AG04450 (cell line): ENCODE results near the gene SKP1. TPM values are rescaled to one million over a fixed set of nuclear protein-coding genes. Genes with fewer than 3 reads are reported as not detected.

Experiments
- CTCF ChIA-PET: fragments of 300-600, 350-600 bp; formaldehyde crosslinking; extraction: SDS; loops from one replicate; lab custom pipeline; 2022; ENCODE audit warnings: antibody characterized with exemption, inconsistent platforms; lab: Charles Lee
- POLR2A ChIA-PET: fragments of 350-600 bp; formaldehyde crosslinking; extraction: SDS; loops from one replicate; lab custom pipeline; 2021; ENCODE audit warnings: antibody characterized with exemption, inconsistent platforms; lab: Yijun Ruan, JAX
- DNase-seq: peaks from one replicate; pipeline ENCODE4 v3.0.0-alpha.2; 2011; ENCODE audit warnings: low read depth, low spot score
- H3K27ac ChIP-seq: one replicate; pipeline ENCODE4 v1.5.1; 2012; ENCODE audit warnings: low read depth, low read length, control low read depth
- H3K27me3 ChIP-seq: one replicate; pipeline ENCODE4 v1.6.0; 2012; ENCODE audit warnings: low read length; ENCODE audit not compliant: control insufficient read depth, insufficient read depth
- H3K4me3 ChIP-seq: 2 replicates; pipeline ENCODE4 v1.5.1; 2011; ENCODE audit warnings: mild to moderate bottlenecking, low read depth, low read length, control low read depth
- H3K9me3 ChIP-seq: 2 replicates; pipeline ENCODE4 v1.5.1; 2012; ENCODE audit warnings: low read length; ENCODE audit not compliant: control insufficient read depth, insufficient read depth
- polyA plus RNA-seq: library from polyadenylated mRNA; depleted of rRNA; stranded (reverse); fragments of >200 nt; gene quantifications from 2 replicates; pipeline ENCODE4 v1.2.3, GENCODE V29; 2011
- TF ChIP-seq, protein P1 (sequence below): IDR thresholded peaks from 2 replicates; pipeline ENCODE4 v1.5.1; 2011; ENCODE audit warnings: low read depth, low read length, control low read depth, inconsistent platforms

Gene SKP1
- polyA plus RNA-seq, 1 experiment, result 1,036 TPM

DNA sequence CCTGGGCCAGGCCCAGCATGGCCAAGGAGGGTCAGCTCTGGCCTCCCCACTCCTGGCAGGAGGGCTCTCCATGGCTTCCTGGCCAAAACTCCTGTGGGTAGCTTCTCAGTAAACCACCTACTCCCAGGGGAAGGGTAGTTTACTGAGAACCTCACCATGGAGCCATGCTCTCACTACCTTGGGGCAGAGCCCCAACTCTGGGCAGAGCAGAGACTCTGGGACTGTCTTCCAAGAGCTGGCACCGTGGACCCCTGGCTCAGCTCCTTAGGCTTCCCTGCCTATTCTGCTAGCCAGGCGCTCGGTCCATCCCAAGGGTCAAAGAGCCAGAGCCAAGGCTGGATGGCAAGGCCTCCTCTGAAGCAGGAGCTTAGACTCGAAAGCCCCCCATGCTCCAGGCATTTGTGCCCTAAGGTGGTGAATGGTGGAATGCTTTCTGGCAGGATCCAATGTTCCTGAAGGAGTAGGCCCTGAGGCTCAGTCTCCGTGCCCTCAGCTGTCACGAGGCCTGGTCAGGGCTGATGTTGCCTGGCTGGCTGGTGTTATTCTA lies 42.7 kb downstream of the SKP1 start:
- ChIA-PET CTCF (interaction anchor here (0.7 to 20.0 kb wide), 2 partner anchors 32 to 94 kb away, joined by 4 to 458 read pairs; no protein-coding TSS in a partner anchor), POLR2A (no interaction called here)
- no peaks in the 10 kb centered on the region for H3K27me3 ChIP-seq
- TF ChIP-seq, protein P1, sequence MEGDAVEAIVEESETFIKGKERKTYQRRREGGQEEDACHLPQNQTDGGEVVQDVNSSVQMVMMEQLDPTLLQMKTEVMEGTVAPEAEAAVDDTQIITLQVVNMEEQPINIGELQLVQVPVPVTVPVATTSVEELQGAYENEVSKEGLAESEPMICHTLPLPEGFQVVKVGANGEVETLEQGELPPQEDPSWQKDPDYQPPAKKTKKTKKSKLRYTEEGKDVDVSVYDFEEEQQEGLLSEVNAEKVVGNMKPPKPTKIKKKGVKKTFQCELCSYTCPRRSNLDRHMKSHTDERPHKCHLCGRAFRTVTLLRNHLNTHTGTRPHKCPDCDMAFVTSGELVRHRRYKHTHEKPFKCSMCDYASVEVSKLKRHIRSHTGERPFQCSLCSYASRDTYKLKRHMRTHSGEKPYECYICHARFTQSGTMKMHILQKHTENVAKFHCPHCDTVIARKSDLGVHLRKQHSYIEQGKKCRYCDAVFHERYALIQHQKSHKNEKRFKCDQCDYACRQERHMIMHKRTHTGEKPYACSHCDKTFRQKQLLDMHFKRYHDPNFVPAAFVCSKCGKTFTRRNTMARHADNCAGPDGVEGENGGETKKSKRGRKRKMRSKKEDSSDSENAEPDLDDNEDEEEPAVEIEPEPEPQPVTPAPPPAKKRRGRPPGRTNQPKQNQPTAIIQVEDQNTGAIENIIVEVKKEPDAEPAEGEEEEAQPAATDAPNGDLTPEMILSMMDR, result no peak
- no peak for DNase-seq
- no peak overlapping the region for H3K27ac ChIP-seq
- H3K4me3 ChIP-seq, result no peak overlapping the region
- H3K9me3 ChIP-seq, result no peaks in the 10 kb centered on the region

DNA sequence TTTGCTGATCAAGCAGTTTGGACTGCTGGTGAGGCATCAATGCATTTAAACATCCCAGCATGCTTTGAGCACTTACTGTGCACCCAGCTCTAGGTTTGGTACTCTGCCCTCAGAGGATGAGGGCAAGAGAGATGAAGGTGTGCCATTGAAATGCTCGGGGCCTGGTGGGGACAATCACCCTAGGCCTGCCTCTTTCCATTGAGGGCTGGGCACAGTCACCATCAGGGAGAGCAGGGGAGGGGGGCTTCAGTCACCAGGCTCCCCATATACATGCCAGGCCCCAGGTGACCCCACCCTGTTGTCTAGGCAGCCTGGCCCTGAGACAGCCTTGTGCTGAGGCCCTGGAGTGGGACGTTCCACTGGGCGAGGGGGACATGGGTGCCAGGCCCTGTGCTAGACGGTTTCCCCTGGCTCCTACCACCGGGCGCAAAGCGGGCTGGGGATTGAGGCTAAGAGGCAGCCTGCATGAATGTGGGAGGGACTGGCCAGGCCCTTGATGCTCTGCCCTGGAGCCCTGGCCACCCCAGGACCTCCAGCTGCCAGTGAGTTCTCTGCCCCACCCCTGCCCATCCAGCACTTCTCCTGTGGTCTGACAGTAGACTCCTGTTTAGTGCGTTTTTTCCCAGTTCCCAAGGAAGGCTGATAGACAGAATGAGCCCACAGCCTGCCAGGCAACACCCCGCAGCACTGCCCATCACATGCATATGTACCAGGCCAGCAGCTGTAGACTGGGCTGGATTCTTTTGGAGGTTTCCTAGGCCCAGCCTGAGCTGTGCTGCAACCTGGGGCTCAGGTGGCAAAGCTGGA lies 43.4 kb downstream of the SKP1 start:
- ChIA-PET CTCF (interaction anchor here (20.0 kb wide), 1 partner anchor 94 kb away, joined by 458 read pairs; no protein-coding TSS in a partner anchor), POLR2A (no interaction called here)
- Histone ChIP-seq H3K9me3 (no peaks in the 10 kb centered on the region), H3K27ac (no peak overlapping the region), H3K4me3 (no peak overlapping the region), H3K27me3 (no peaks in the 10 kb centered on the region)
- no peak for DNase-seq
- TF ChIP-seq, protein P1, result no peak

DNA sequence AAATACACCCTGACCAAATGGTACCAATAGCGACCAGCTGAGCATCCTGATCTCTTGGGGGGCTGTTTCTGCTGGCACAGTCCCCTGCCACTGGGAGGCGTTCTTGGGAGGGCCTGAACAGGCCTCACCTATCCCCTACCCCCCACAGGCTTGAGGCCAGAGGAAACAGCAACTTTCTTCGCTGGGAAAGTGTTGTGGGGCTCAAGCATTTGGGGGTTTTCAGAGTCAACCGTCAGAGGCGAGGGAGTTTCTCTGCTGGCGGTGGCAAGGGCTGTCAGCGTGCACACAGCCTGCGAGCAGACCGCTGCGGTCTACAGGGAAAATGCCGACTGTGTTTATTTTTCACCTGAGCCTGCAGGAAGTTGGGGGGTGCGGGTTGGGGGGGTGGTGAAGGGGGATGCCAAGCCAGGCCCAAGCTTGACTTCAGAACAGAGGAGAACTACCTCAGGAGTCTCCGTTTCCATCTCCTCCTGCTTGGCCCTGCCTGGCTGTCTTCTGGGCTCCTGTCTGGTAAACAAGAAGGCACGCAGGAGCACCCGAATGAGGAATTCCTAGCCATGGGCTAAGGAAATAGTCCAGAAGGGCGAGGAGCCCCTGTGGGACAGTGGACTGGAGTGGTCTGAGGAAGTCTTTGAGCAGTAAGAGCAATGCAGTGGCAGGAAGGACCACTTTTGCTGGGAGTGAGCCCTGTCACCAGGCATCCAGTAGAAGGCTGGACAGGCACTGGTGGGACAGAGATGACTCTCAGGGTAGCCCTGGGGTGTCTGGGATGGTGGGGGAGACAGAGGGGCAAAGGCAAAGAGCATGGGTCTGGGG lies 44.2 kb downstream of the SKP1 start:
- TF ChIP-seq, protein P1, result no peak
- Histone ChIP-seq H3K9me3 (no peaks in the 10 kb centered on the region), H3K4me3 (no peak overlapping the region), H3K27ac (no peak overlapping the region), H3K27me3 (no peaks in the 10 kb centered on the region)
- ChIA-PET CTCF (interaction anchor here (20.0 kb wide), 1 partner anchor 93 kb away, joined by 458 read pairs; no protein-coding TSS in a partner anchor), POLR2A (no interaction called here)
- DNase-seq, result no peak

DNA sequence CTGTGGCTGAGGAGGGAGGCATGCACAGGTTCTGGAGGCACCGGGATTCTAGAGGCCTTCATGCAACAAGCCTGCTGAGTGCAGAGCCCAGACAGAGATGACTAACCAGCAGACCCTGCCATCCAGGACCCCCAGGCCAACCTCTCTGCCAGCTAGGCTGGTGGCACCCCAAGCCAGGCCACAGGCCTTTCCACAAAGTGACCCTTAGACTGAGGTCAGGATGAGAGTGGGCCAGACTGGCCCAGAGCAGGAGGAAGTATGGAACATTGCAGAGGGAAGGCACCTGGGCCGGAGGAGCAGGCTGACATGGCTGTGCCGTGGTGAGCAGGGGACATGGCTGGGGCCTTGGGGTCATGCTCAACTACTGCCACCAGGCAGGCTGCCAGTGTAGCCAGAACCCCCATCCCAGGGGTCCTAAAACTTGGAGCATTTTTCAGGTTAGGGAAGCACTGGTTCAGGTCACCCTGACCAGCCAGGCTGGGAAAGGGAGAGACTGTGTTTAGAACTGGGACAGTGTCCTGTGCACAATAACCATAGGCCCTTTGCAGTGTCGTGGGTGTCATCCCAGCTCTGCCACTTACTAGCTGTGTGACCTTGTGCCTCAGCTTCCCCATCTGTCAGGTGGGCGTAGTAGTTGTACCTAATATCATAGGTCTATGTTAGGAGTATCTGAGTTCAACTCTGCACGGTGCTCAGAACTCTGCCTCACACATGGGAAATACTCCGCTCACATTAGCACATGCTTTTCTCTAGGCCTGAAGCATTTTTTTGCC lies 45.0 kb downstream of the SKP1 start:
- no peak overlapping the region for H3K27ac ChIP-seq
- ChIA-PET CTCF (interaction anchor here (20.0 kb wide), 1 partner anchor 92 kb away, joined by 458 read pairs; no protein-coding TSS in a partner anchor), POLR2A (no interaction called here)
- H3K9me3 ChIP-seq, result no peaks in the 10 kb centered on the region
- DNase-seq, result no peak
- H3K4me3 ChIP-seq, result no peak overlapping the region
- TF ChIP-seq, protein P1, result no peak
- no peaks in the 10 kb centered on the region for H3K27me3 ChIP-seq
